HEK293T (cell line): ENCODE data around the gene PARP16.

Experiments used
- BHLHE40 ChIP-seq: fragments of 450-650 bp; IDR thresholded peaks from 2 replicates; pipeline ENCODE4 v1.6.1; 2016; ENCODE audit warnings: mild to moderate bottlenecking, moderate library complexity, borderline replicate concordance
- CTBP1 ChIP-seq: fragments of 450-650 bp; IDR thresholded peaks from 2 replicates; pipeline ENCODE4 v1.6.1; 2016; ENCODE audit warnings: borderline replicate concordance
- ELF4 ChIP-seq: fragments of 450-650 bp; IDR thresholded peaks from 2 replicates; pipeline ENCODE4 v1.6.1; 2017; ENCODE audit warnings: antibody characterized with exemption
- FOXK2 ChIP-seq: fragments of 450-650 bp; IDR thresholded peaks from 2 replicates; pipeline ENCODE4 v1.6.1; 2016; ENCODE audit warnings: mild to moderate bottlenecking
- FOXM1 ChIP-seq: fragments of 450-650 bp; IDR thresholded peaks from 2 replicates; pipeline ENCODE4 v1.6.1; 2017; ENCODE audit warnings: mild to moderate bottlenecking, borderline replicate concordance
- HDGF ChIP-seq: fragments of 450-650 bp; IDR thresholded peaks from 2 replicates; pipeline ENCODE4 v1.6.1; 2017; ENCODE audit warnings: antibody characterized with exemption, borderline replicate concordance
- L3MBTL2 ChIP-seq: fragments of 450-650 bp; conservative IDR thresholded peaks from 2 replicates; pipeline ENCODE4 v1.6.1; 2016; ENCODE audit warnings: mild to moderate bottlenecking
- NFRKB ChIP-seq: fragments of 450-650 bp; IDR thresholded peaks from 2 replicates; pipeline ENCODE4 v1.6.1; 2016; ENCODE audit warnings: mild to moderate bottlenecking, moderate library complexity
- PKNOX1 ChIP-seq: fragments of 450-650 bp; IDR thresholded peaks from 2 replicates; pipeline ENCODE4 v1.6.1; 2016
- SP1 ChIP-seq: fragments of 450-650 bp; IDR thresholded peaks from 2 replicates; pipeline ENCODE4 v1.6.1; 2017
- SUZ12 ChIP-seq: fragments of 450-650 bp; IDR thresholded peaks from 2 replicates; pipeline ENCODE4 v1.6.1; 2016; ENCODE audit warnings: mild to moderate bottlenecking
- TARDBP ChIP-seq: fragments of 450-650 bp; IDR thresholded peaks from 2 replicates; pipeline ENCODE4 v1.6.1; 2016

GRCh38 chr15:65214010-65214409, 72.7 kb downstream of the PARP16 start:
- no peak for TF ChIP-seq SP1
- no peak for TF ChIP-seq PKNOX1
- TF ChIP-seq ELF4, result no peak
- no peak for TF ChIP-seq FOXK2
- no peak for TF ChIP-seq CTBP1
- TF ChIP-seq HDGF, result no peak
- TF ChIP-seq NFRKB, result no peak
- TF ChIP-seq SUZ12, result no peak
- no peak for TF ChIP-seq TARDBP
- TF ChIP-seq BHLHE40, result no peak
- TF ChIP-seq L3MBTL2, result no peak
- no peak for TF ChIP-seq FOXM1
